Keratinocyte (primary cell): ENCODE results near the gene SSBP2. TPM values are rescaled to one million over a fixed set of nuclear protein-coding genes. Genes with fewer than 3 reads are reported as not detected.

Source experiments
- DNase-seq: peaks from one replicate; pipeline ENCODE4 v3.0.0-alpha.2; 2011; ENCODE audit warnings: low read depth, missing footprints, low spot score
- FAIRE-seq: peaks from 2 replicates; lab custom pipeline; 2011; peaks lifted over from hg19 to GRCh38; lab: Jason Lieb, UNC
- H2AFZ ChIP-seq: 2 replicates; pipeline ENCODE4 v1.6.0; 2012; ENCODE audit warnings: low read length, control low read depth, inconsistent platforms; ENCODE audit not compliant: control insufficient read depth
- H3K27ac ChIP-seq: 2 replicates; pipeline ENCODE4 v1.5.1; 2011; ENCODE audit warnings: low read length; ENCODE audit not compliant: control insufficient read depth, insufficient read depth
- H3K27me3 ChIP-seq: 3 replicates; pipeline ENCODE4 v1.6.0; 2011; ENCODE audit warnings: low read length; ENCODE audit not compliant: control insufficient read depth, insufficient read depth; ENCODE audit errors: extremely low read depth
- H3K36me3 ChIP-seq, 2 experiments: 2 replicates in 1 of 2; 3 replicates in 1 of 2; pipeline ENCODE4 v1.5.1; 2011; ENCODE audit warnings: low read length in 2 of 2, mild to moderate bottlenecking in 1 of 2; ENCODE audit not compliant: control insufficient read depth in 2 of 2, insufficient read depth in 2 of 2; ENCODE audit errors: extremely low read depth in 1 of 2
- H3K4me1 ChIP-seq: 3 replicates; pipeline ENCODE4 v1.5.1; 2011; ENCODE audit warnings: low read length; ENCODE audit not compliant: control insufficient read depth, insufficient read depth; ENCODE audit errors: extremely low read depth
- H3K4me2 ChIP-seq: 3 replicates; pipeline ENCODE4 v1.6.0; 2011; ENCODE audit warnings: low read depth, low read length; ENCODE audit not compliant: control insufficient read depth, insufficient read depth; ENCODE audit errors: extremely low read depth
- H3K4me3 ChIP-seq, 3 experiments: fragments of 200-600 bp in 1 of 3; sonication (generic) in 1 of 3; 2 replicates in 2 of 3; 3 replicates in 1 of 3; pipeline ENCODE4 v1.5.1; 2011 to 2016; ENCODE audit warnings: low read length in 3 of 3, mild to moderate bottlenecking in 3 of 3, control low read depth in 2 of 3, inconsistent platforms in 1 of 3, low read depth in 1 of 3, mixed read lengths in 1 of 3, mixed run types in 1 of 3, moderate library complexity in 1 of 3; ENCODE audit not compliant: control insufficient read depth in 2 of 3, insufficient read depth in 2 of 3; ENCODE audit errors: extremely low read depth in 1 of 3
- H3K79me2 ChIP-seq: 2 replicates; pipeline ENCODE4 v1.6.0; 2012; ENCODE audit warnings: low read length; ENCODE audit not compliant: control insufficient read depth, insufficient read depth
- H3K9ac ChIP-seq: 3 replicates; pipeline ENCODE4 v1.6.0; 2011; ENCODE audit warnings: low read length; ENCODE audit not compliant: control insufficient read depth, insufficient read depth; ENCODE audit errors: extremely low read depth
- H3K9me1 ChIP-seq: 3 replicates; pipeline ENCODE4 v1.6.0; 2011; ENCODE audit warnings: low read length; ENCODE audit not compliant: control insufficient read depth, insufficient read depth; ENCODE audit errors: extremely low read depth
- H3K9me3 ChIP-seq: 2 replicates; pipeline ENCODE4 v1.5.1; 2012; ENCODE audit warnings: low read depth, low read length; ENCODE audit not compliant: control insufficient read depth
- H4K20me1 ChIP-seq: 3 replicates; pipeline ENCODE4 v1.6.0; 2011; ENCODE audit warnings: low read length; ENCODE audit not compliant: control insufficient read depth, insufficient read depth; ENCODE audit errors: extremely low read depth
- EZH2 ChIP-seq: IDR thresholded peaks from one replicate; pipeline ENCODE4 v1.6.1; 2012; ENCODE audit warnings: inconsistent platforms, mild to moderate bottlenecking, low read length, moderate library complexity
- dilution Hi-C: fragments of 300-500 bp; cut with MboI; formaldehyde crosslinking; loops from one replicate; pipeline ENCODE4 v1.7.0; 2020; ENCODE audit warnings: low sequenced_read_pairs; ENCODE audit not compliant: extremely low pct_ligation_motif_present
- polyA plus RNA-seq, 5 experiments: library from polyadenylated mRNA; depleted of rRNA in 3 of 5; stranded (reverse) in 3 of 5; stranded (forward) in 1 of 5; unstranded in 1 of 5; fragments of >200 nt; gene quantifications; 1 replicate in 1 of 5; 2 replicates in 3 of 5; 3 replicates in 1 of 5; pipeline versions ENCODE4 v1.2.1 to v1.2.3, GENCODE V29; 2011 to 2012; ENCODE audit warnings: missing spikeins in 2 of 5, low read depth in 1 of 5, low replicate concordance in 1 of 5
- TF ChIP-seq, protein P1 (sequence below), 3 experiments: IDR thresholded peaks in 1 of 3; conservative IDR thresholded peaks in 1 of 3; optimal IDR thresholded peaks in 1 of 3; 2 replicates in 2 of 3; 3 replicates in 1 of 3; pipeline versions ENCODE3 to v1.5.1; 2011; ENCODE audit warnings: low read length in 3 of 3, mild to moderate bottlenecking in 3 of 3, moderate library complexity in 2 of 3, control low read depth in 1 of 3, inconsistent platforms in 1 of 3; ENCODE audit not compliant: insufficient read depth in 2 of 3; ENCODE audit errors: extremely low read depth in 1 of 3

Gene SSBP2
- polyA plus RNA-seq, 1 donor (not counting 4 experiments of a cell fraction or from before 2014, with no cell fraction given): 14.6 TPM

DNA sequence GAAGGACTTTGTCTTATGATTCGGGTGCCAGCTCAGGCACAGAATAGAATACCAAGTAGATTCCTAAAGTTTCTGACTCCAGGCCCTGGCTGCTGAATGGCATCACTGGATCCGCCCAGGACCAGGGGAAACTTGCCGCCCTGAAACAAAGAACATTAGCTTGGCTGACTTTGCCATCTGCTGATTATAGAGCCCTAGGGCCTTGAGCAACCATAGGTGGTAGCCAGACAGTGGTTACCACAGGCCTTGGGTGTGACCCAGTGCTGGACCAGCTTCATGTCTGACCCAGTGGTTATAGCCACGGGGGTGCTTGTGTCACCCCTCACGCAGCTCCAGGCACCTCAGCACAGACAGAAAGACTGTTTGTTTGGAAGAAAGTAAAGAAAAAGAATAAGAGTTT lies 62.7 kb downstream of the SSBP2 start:
- Histone ChIP-seq H3K36me3 (no peaks in the 10 kb centered on the region), H3K9ac (no peak overlapping the region), H3K79me2 (no peaks in the 10 kb centered on the region), H3K27me3 (no peaks in the 10 kb centered on the region), H3K9me1 (no peaks in the 10 kb centered on the region), H3K9me3 (no peaks in the 10 kb centered on the region), H3K27ac (no peak overlapping the region), H3K4me3 (no peak overlapping the region), H4K20me1 (no peaks in the 10 kb centered on the region), H3K4me2 (no peak overlapping the region), H3K4me1 (peaks cover 4% of the 10 kb centered on the region), H2AFZ (no peak overlapping the region)
- dilution Hi-C loops: no loop called here
- TF ChIP-seq EZH2: no peak
- TF ChIP-seq, protein P1, sequence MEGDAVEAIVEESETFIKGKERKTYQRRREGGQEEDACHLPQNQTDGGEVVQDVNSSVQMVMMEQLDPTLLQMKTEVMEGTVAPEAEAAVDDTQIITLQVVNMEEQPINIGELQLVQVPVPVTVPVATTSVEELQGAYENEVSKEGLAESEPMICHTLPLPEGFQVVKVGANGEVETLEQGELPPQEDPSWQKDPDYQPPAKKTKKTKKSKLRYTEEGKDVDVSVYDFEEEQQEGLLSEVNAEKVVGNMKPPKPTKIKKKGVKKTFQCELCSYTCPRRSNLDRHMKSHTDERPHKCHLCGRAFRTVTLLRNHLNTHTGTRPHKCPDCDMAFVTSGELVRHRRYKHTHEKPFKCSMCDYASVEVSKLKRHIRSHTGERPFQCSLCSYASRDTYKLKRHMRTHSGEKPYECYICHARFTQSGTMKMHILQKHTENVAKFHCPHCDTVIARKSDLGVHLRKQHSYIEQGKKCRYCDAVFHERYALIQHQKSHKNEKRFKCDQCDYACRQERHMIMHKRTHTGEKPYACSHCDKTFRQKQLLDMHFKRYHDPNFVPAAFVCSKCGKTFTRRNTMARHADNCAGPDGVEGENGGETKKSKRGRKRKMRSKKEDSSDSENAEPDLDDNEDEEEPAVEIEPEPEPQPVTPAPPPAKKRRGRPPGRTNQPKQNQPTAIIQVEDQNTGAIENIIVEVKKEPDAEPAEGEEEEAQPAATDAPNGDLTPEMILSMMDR (optimal IDR thresholded peaks at IDR 0.05 in 1 of 3, IDR thresholded peaks at IDR 0.05 in 1 of 3, conservative IDR thresholded peaks at IDR 0.05 in 1 of 3; ENCODE audit: extremely low read depth in 1 of 3, insufficient read depth in 2 of 3, low read length in 3 of 3): no peak
- DNase-seq (no peak), FAIRE-seq (no peak)

DNA sequence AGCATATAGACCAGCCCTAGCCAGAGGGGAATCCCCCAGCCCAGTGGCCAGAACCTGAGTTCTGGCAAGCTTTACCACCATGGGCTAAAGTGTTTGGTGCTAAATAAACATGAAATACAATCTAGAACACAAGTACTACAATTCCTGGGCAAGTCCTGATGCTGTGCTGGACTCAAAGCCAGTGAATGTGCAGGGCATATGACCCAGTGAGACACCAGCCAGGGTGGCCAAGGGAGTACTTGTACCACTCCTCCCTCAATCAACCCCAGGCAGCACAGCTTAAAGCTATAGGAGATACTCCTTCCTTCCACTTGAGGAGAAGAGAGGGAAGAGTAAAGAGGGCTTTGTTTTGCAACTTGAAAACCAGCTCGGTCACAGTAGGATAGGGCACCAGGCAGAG lies 63.6 kb downstream of the SSBP2 start:
- no peaks in the 10 kb centered on the region for H4K20me1 ChIP-seq
- H3K27ac ChIP-seq: no peak overlapping the region
- DNase-seq (no peak), FAIRE-seq (no peak)
- TF ChIP-seq, protein P1 (optimal IDR thresholded peaks at IDR 0.05 in 1 of 3, IDR thresholded peaks at IDR 0.05 in 1 of 3, conservative IDR thresholded peaks at IDR 0.05 in 1 of 3; ENCODE audit: extremely low read depth in 1 of 3, insufficient read depth in 2 of 3, low read length in 3 of 3): no peak
- no peak for TF ChIP-seq EZH2
- H3K4me3 ChIP-seq: no peak overlapping the region
- H3K9me3 ChIP-seq: no peaks in the 10 kb centered on the region
- no peaks in the 10 kb centered on the region for H3K9me1 ChIP-seq
- H3K4me2 ChIP-seq: no peak overlapping the region
- dilution Hi-C loops: no loop called here
- H3K4me1 ChIP-seq: peaks cover 4% of the 10 kb centered on the region
- no peaks in the 10 kb centered on the region for H3K36me3 ChIP-seq
- H3K79me2 ChIP-seq: no peaks in the 10 kb centered on the region
- no peak overlapping the region for H3K9ac ChIP-seq
- H2AFZ ChIP-seq: no peak overlapping the region
- H3K27me3 ChIP-seq: no peaks in the 10 kb centered on the region
